Astrocyte of the spinal cord (primary cell): Measurements from ENCODE around the gene PLCE1.
A peak's percentile ranks its signal among the peaks of the same experiment; 100 is the strongest.
"Not testable (repeated sequence)": the region's sequence is repeated elsewhere in the genome, so short reads cannot be mapped to it uniquely, and the experiment has no call there.

Source experiments
- DNase-seq: peaks from one replicate; pipeline ENCODE4 v3.0.0; 2011; ENCODE audit warnings: low read depth, low spot score
- H3K4me3 ChIP-seq: 2 replicates; pipeline ENCODE4 v1.5.1; 2011; ENCODE audit warnings: low read depth, mild to moderate bottlenecking, low read length, moderate library complexity
- CTCF ChIP-seq: IDR thresholded peaks from 2 replicates; pipeline ENCODE4 v1.5.1; 2012; ENCODE audit warnings: low read depth, mild to moderate bottlenecking, low read length, inconsistent platforms
- in situ Hi-C: cut with HindIII; loops from 2 replicates; pipeline ENCODE4 v1.10.0; 2017; ENCODE audit warnings: low sequenced_read_pairs

PLCE1 gene

GRCh38 chr10:93954726-93955363, 38.9 kb upstream of the PLCE1 start:
- no peak overlapping the region for H3K4me3 ChIP-seq
- in situ Hi-C loops = no loop called here
- no peak for TF ChIP-seq CTCF
- DNase-seq = peak; percentile 65

GRCh38 chr10:93958834-93959233, 34.9 kb upstream of the PLCE1 start:
- in situ Hi-C loops = no loop called here
- no peak for TF ChIP-seq CTCF
- no peak overlapping the region for H3K4me3 ChIP-seq
- no peak for DNase-seq

- in situ Hi-C loops, DNase-seq: not testable (repeated sequence)
Measured at GRCh38 chr10:93960988-93961387, 32.7 kb upstream of the PLCE1 start.

GRCh38 chr10:93962973-93963372, 30.8 kb upstream of the PLCE1 start:
- H3K4me3 ChIP-seq = no peak overlapping the region
- in situ Hi-C loops = no loop called here
- no peak for DNase-seq
- no peak for TF ChIP-seq CTCF

More at GRCh38 chr10:93960988-93961387, 32.7 kb upstream of the PLCE1 start:
- not testable (repeated sequence) for H3K4me3 ChIP-seq

- H3K4me3 ChIP-seq = no peak overlapping the region
- TF ChIP-seq CTCF = no peak
- no peak for DNase-seq
- in situ Hi-C loops = no loop called here
Measured at GRCh38 chr10:93963434-93963833, 30.3 kb upstream of the PLCE1 start.

- DNase-seq = no peak
- no peak for TF ChIP-seq CTCF
- H3K4me3 ChIP-seq = no peak overlapping the region
- in situ Hi-C loops = no loop called here
Measured at GRCh38 chr10:93965911-93966310, 27.8 kb upstream of the PLCE1 start.

- no peak overlapping the region for H3K4me3 ChIP-seq
- DNase-seq = no peak
- in situ Hi-C loops = no loop called here
- no peak for TF ChIP-seq CTCF
Measured at GRCh38 chr10:93967756-93968155, 26.0 kb upstream of the PLCE1 start.
